Esophagus muscularis mucosa (tissue), 4 donors: ENCODE results near the gene UQCC2. TPM values are rescaled to one million over a fixed set of nuclear protein-coding genes. Genes with fewer than 3 reads are reported as not detected.

Source experiments
- DNase-seq: peaks from one replicate; pipeline ENCODE4 v3.0.0-alpha.2; 2017; ENCODE audit errors: extremely low spot score
- H3K27ac ChIP-seq, 4 donors: fragments of 200-600 bp; sonication (generic); replicated peaks in 1 of 4; 1 replicate in 3 of 4; 2 replicates in 1 of 4; pipeline ENCODE4 v1.5.1; 2016 to 2019; ENCODE audit warnings: mild to moderate bottlenecking in 1 of 4
- H3K27me3 ChIP-seq, 4 donors: fragments of 200-600 bp; sonication (generic); one replicate each; pipeline versions ENCODE4 v1.5.1 to v1.6.0; 2016 to 2019
- H3K36me3 ChIP-seq, 4 donors: fragments of 200-600 bp; sonication (generic); one replicate each; pipeline ENCODE4 v1.5.1; 2016 to 2019
- H3K4me1 ChIP-seq, 4 donors: fragments of 200-600 bp; sonication (generic); one replicate each; pipeline ENCODE4 v1.5.1; 2016 to 2019
- H3K4me3 ChIP-seq, 4 donors: fragments of 200-600 bp; sonication (generic); 1 replicate in 2 of 4; 2 replicates in 2 of 4; pipeline ENCODE4 v1.5.1; 2016 to 2019; ENCODE audit warnings: mild to moderate bottlenecking in 4 of 4, moderate library complexity in 1 of 4
- H3K9me3 ChIP-seq, 4 donors: fragments of 200-600 bp; sonication (generic); 1 replicate in 3 of 4; 2 replicates in 1 of 4; pipeline ENCODE4 v1.5.1; 2016 to 2019
- EP300 ChIP-seq: sonication (generic); formaldehyde crosslinking; IDR thresholded peaks from one replicate; pipeline ENCODE4 v1.6.1; 2017; ENCODE audit warnings: antibody characterized with exemption
- POLR2A ChIP-seq: fragments of 450-650 bp; IDR thresholded peaks from one replicate; pipeline ENCODE4 v1.6.1; 2017; ENCODE audit warnings: antibody characterized with exemption, moderate library complexity, mild to moderate bottlenecking, low read depth
- POLR2AphosphoS5 ChIP-seq, 2 donors: sonication (generic); formaldehyde crosslinking; IDR thresholded peaks; one replicate each; pipeline ENCODE4 v1.6.1; 2017; ENCODE audit warnings: antibody characterized with exemption in 2 of 2
- WGBS: methylation state at CpG from one replicate; pipeline ENCODE4 v1.1.5; 2018; 5-methylcytosine and 5-hydroxymethylcytosine counted together
- intact Hi-C: fragments of 100-400 bp; cut with DNase I; formaldehyde crosslinking; loops from one replicate; pipeline ENCODE4 v1.15.1; 2023
- total RNA-seq, 4 donors: library from RNA; depleted of rRNA; stranded (reverse); fragments of >200 nt; gene quantifications; one replicate each; pipeline versions ENCODE4 v1.1.0 to v1.2.1, GENCODE V29; 2016
- TF ChIP-seq, protein P1 (sequence below), 3 experiments: fragments of 200-600 bp in 2 of 3; fragments of 450-650 bp in 1 of 3; sonication (generic) in 2 of 3; IDR thresholded peaks; one replicate each; pipeline ENCODE4 v1.5.1; 2017 to 2019; ENCODE audit warnings: antibody characterized with exemption in 3 of 3, mild to moderate bottlenecking in 2 of 3, moderate library complexity in 1 of 3

UQCC2 gene
- total RNA-seq, 4 donors from 2014 or later = 9.4 to 22.2 (median 14.7) TPM

DNA sequence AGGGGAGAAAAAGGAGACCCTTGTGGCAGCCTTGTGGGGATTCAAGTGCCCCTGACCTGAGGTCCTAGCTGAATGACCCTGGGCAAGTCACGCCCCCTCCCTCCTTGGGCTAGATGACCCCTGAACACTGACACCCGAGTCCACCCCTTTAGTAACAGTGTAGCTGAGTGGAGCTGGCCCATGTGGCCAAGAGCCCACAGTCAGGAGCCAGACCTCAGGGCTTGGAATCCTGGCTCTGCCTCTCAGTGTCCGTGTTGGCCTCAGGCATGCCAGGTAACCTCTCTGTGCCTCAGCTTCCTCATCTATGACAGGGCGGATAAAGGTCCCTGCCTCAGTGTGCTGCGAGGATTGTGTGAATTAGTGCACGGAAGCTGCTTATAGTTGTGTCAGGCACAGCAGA, 20.9 kb upstream of the UQCC2 start:
- H3K9me3 ChIP-seq = no peaks in the 10 kb centered on the region
- H3K27ac ChIP-seq = no peak overlapping the region
- DNase-seq = no peak
- intact Hi-C loops = no loop called here
- H3K36me3 ChIP-seq = peaks cover 0 to 43% (median 0%) of the 10 kb centered on the region in 4 donors
- no peaks in the 10 kb centered on the region for H3K27me3 ChIP-seq
- TF ChIP-seq POLR2A (no peak), EP300 (no peak), POLR2AphosphoS5 (IDR thresholded peaks at IDR 0.05) (no peak)
- TF ChIP-seq, protein P1, sequence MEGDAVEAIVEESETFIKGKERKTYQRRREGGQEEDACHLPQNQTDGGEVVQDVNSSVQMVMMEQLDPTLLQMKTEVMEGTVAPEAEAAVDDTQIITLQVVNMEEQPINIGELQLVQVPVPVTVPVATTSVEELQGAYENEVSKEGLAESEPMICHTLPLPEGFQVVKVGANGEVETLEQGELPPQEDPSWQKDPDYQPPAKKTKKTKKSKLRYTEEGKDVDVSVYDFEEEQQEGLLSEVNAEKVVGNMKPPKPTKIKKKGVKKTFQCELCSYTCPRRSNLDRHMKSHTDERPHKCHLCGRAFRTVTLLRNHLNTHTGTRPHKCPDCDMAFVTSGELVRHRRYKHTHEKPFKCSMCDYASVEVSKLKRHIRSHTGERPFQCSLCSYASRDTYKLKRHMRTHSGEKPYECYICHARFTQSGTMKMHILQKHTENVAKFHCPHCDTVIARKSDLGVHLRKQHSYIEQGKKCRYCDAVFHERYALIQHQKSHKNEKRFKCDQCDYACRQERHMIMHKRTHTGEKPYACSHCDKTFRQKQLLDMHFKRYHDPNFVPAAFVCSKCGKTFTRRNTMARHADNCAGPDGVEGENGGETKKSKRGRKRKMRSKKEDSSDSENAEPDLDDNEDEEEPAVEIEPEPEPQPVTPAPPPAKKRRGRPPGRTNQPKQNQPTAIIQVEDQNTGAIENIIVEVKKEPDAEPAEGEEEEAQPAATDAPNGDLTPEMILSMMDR (IDR thresholded peaks at IDR 0.05) = no peak
- peaks cover 0 to 59% (median 0%) of the 10 kb centered on the region in 4 donors for H3K4me1 ChIP-seq
- H3K4me3 ChIP-seq = no peak overlapping the region
- 82% methylated on average over 2 of the region's 6 CpGs for WGBS

DNA sequence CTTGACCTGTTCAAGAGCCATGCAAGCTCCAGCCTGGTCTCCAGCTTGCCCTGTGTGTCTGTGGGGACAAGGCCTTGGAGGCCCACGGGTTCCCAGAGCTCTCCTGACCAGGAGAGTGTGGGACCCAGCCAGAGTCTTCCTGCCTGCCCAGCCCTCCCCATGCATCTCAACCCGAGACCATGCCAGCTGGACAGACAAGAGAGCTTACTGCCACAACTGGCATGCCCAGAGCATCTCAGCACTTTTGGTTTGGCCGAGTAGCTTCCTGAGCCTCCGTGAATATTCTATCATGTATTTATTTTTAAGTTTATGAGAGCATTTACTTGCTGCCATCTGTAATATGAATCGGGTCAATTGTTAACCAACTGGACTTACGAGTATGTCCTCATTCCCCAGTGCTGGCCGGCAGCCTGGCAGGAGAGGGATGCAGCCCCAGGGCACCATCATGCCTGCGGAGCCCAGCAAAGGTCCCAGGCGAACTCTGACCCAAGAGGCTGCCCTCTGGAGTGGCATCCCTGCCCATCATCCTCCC, 20.3 kb upstream of the UQCC2 start:
- peaks cover 0 to 48% (median 0%) of the 10 kb centered on the region in 4 donors for H3K36me3 ChIP-seq
- intact Hi-C loops = no loop called here
- H3K27me3 ChIP-seq = no peaks in the 10 kb centered on the region
- no peak for DNase-seq
- H3K27ac ChIP-seq = no peak overlapping the region
- H3K9me3 ChIP-seq = no peaks in the 10 kb centered on the region
- H3K4me1 ChIP-seq = peaks cover 0 to 64% (median 0%) of the 10 kb centered on the region in 4 donors
- 71% methylated on average over 8 of the region's 9 CpGs for WGBS
- no peak overlapping the region for H3K4me3 ChIP-seq
- TF ChIP-seq POLR2AphosphoS5 (IDR thresholded peaks at IDR 0.05) (no peak), POLR2A (no peak)
- TF ChIP-seq, protein P1 (IDR thresholded peaks at IDR 0.05) = no peak

DNA sequence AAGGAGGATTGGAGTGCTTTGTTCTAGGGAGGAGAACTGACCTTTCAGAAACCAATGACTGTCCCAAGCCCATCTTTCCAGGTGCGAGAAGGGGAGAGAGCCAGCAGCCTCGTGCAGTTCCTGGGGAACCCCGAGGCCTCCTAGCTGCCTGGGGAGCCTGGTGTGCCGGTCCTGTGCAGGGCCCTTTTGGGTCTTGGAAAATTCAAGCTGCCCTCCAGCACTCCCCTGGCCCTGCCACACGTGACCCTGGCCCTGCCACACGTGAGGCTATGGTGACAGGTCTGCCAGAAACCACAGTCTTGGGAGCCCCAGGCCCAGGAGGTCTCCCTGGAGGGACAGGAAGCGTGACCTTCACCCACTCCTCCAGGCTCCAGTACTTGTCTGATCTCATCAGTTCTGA, 19.5 kb upstream of the UQCC2 start:
- Histone ChIP-seq H3K4me3 (no peak overlapping the region), H3K27ac (no peak overlapping the region), H3K9me3 (no peaks in the 10 kb centered on the region), H3K4me1 (peaks cover 0 to 65% (median 0%) of the 10 kb centered on the region in 4 donors), H3K36me3 (peaks cover 0 to 51% (median 0%) of the 10 kb centered on the region in 4 donors), H3K27me3 (no peaks in the 10 kb centered on the region)
- intact Hi-C loops = no loop called here
- no peak for DNase-seq
- WGBS = 83% methylated on average over 4 of the region's 7 CpGs
- no peak for TF ChIP-seq EP300
- no peak for TF ChIP-seq POLR2AphosphoS5 (IDR thresholded peaks at IDR 0.05)
- TF ChIP-seq POLR2A = no peak
- TF ChIP-seq, protein P1 (IDR thresholded peaks at IDR 0.05) = no peak

DNA sequence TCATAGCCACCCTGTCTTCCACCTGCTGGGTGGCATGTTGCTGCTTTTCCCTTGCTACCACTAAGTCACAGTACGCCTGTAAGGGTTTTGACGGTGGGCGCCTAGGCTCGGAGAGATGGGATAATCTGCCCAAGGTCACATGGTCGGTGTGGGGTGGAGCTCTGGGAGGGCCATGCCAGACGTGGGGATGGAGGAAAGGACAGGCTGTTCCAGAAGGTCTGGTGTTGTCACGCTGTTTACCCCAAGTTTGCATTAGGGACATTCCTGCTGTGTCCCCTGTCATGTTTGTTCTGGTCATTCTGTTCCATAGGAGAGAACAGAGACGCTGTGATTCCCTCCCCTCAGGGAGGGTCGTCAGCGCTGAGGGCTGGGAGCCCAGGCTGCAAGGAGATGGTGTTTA, 19.1 kb upstream of the UQCC2 start:
- Histone ChIP-seq H3K36me3 (peaks cover 0 to 54% (median 0%) of the 10 kb centered on the region in 4 donors), H3K4me1 (peaks cover 0 to 62% (median 0%) of the 10 kb centered on the region in 4 donors), H3K4me3 (no peak overlapping the region), H3K9me3 (no peaks in the 10 kb centered on the region), H3K27ac (no peak overlapping the region), H3K27me3 (no peaks in the 10 kb centered on the region)
- no peak for TF ChIP-seq POLR2A
- no peak for TF ChIP-seq POLR2AphosphoS5 (IDR thresholded peaks at IDR 0.05)
- peak; percentile 13 for TF ChIP-seq EP300
- TF ChIP-seq, protein P1 (IDR thresholded peaks at IDR 0.05) = no peak
- DNase-seq = no peak
- intact Hi-C loops = no loop called here
- WGBS = 61% methylated on average over 5 of the region's 10 CpGs

DNA sequence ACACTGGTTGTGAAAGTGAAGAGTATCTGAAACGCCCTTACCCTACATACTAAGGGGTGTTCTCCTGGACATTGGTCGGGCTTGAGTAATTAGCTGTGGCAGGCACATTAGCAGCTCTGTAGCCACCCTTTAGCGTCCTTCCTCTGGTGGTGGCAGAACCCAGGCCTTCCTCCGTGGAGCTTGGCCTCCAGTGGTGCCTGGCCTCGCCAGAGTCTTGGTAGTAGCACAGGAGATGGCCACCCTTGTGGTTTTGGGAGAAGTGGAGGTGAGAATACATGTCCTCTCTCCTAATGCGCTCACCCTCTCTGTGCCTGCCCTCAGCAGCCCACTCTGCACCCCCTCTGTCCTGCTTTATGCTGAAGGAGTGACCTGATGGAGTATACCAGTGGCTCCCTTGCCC, 17.6 kb upstream of the UQCC2 start:
- WGBS = 92% methylated on average over 5 of the region's 6 CpGs
- Histone ChIP-seq H3K4me3 (no peak overlapping the region), H3K36me3 (peaks cover 0 to 39% (median 0%) of the 10 kb centered on the region in 4 donors), H3K4me1 (peaks cover 0 to 49% (median 0%) of the 10 kb centered on the region in 4 donors), H3K27ac (no peak overlapping the region), H3K9me3 (no peaks in the 10 kb centered on the region), H3K27me3 (no peaks in the 10 kb centered on the region)
- TF ChIP-seq POLR2AphosphoS5 (IDR thresholded peaks at IDR 0.05) (no peak), EP300 (no peak), POLR2A (no peak)
- TF ChIP-seq, protein P1 (IDR thresholded peaks at IDR 0.05) = no peak
- no peak for DNase-seq
- intact Hi-C loops = no loop called here
